Central memory CD8-positive, alpha-beta T cell (primary cell): ENCODE data around the gene TMEM134.

Experiments
- ATAC-seq: fragments of 150-1000 bp; cut with Tn5 transposase; replicated peaks from 2 replicates; pipeline ENCODE4 v1.10.0; 2022; ENCODE audit warnings: mild to moderate bottlenecking, moderate FRiP score, moderate number of reproducible peaks; ENCODE audit not compliant: poor library complexity, severe bottlenecking; ENCODE audit errors: extremely low read depth
- DNase-seq, 2 donors: peaks; one replicate each; pipeline ENCODE4 v3.0.0; 2021; ENCODE audit warnings: low spot score in 2 of 2
- H3K27ac Mint-ChIP-seq: one replicate; pipeline ENCODE4 v1.8.0; 2022; ENCODE audit warnings: low read depth, mild to moderate bottlenecking, moderate library complexity, mixed read lengths
- H3K27me3 Mint-ChIP-seq: one replicate; pipeline ENCODE4 v1.8.0; 2022; ENCODE audit warnings: mixed read lengths
- H3K36me3 Mint-ChIP-seq: one replicate; pipeline ENCODE4 v1.8.0; 2022; ENCODE audit warnings: mild to moderate bottlenecking, moderate library complexity, mixed read lengths; ENCODE audit not compliant: insufficient read depth
- H3K4me1 Mint-ChIP-seq: one replicate; pipeline ENCODE4 v1.8.0; 2022; ENCODE audit warnings: mixed read lengths
- H3K4me3 Mint-ChIP-seq: one replicate; pipeline ENCODE4 v1.8.0; 2022; ENCODE audit warnings: mild to moderate bottlenecking, moderate library complexity, mixed read lengths
- H3K9me3 Mint-ChIP-seq: one replicate; pipeline ENCODE4 v1.8.0; 2022; ENCODE audit warnings: mixed read lengths

The TMEM134 gene

GRCh38 chr11:67440229-67441097 is 28.6 kb downstream of the TMEM134 start:
- DNase-seq (no peak), ATAC-seq (no peak)
- H3K4me3 Mint-ChIP-seq = peak overlapping the region; percentile 96
- peaks cover 44% of the 10 kb centered on the region for H3K36me3 Mint-ChIP-seq
- H3K27ac Mint-ChIP-seq = peak overlapping the region; percentile 97
- no peaks in the 10 kb centered on the region for H3K27me3 Mint-ChIP-seq
- no peaks in the 10 kb centered on the region for H3K9me3 Mint-ChIP-seq
- H3K4me1 Mint-ChIP-seq = peaks cover 57% of the 10 kb centered on the region

- Mint-ChIP-seq H3K4me1 (peaks cover 52% of the 10 kb centered on the region), H3K36me3 (peaks cover 50% of the 10 kb centered on the region), H3K27me3 (no peaks in the 10 kb centered on the region), H3K27ac (peak overlapping the region; percentile 97), H3K9me3 (no peaks in the 10 kb centered on the region), H3K4me3 (peak overlapping the region; percentile 96)
- DNase-seq (no peak), ATAC-seq (no peak)
These were observed 29.5 kb downstream of the TMEM134 start for GRCh38 chr11:67439321-67440228.

GRCh38 chr11:67438158-67438902 is 30.7 kb downstream of the TMEM134 start:
- peaks cover 61% of the 10 kb centered on the region for H3K4me1 Mint-ChIP-seq
- peak overlapping the region; percentile 97 for H3K27ac Mint-ChIP-seq
- ATAC-seq (peak; percentile 37), DNase-seq (peak; percentile 62 to 64)
- H3K27me3 Mint-ChIP-seq = no peaks in the 10 kb centered on the region
- peaks cover 56% of the 10 kb centered on the region for H3K36me3 Mint-ChIP-seq
- no peaks in the 10 kb centered on the region for H3K9me3 Mint-ChIP-seq
- H3K4me3 Mint-ChIP-seq = peak overlapping the region; percentile 96

- ATAC-seq (no peak), DNase-seq (no peak)
- Mint-ChIP-seq H3K4me3 (peak overlapping the region; percentile 96), H3K9me3 (no peaks in the 10 kb centered on the region), H3K36me3 (peaks cover 59% of the 10 kb centered on the region), H3K27me3 (no peaks in the 10 kb centered on the region), H3K27ac (peak overlapping the region; percentile 97), H3K4me1 (peaks cover 66% of the 10 kb centered on the region)
These were observed 31.3 kb downstream of the TMEM134 start for GRCh38 chr11:67437809-67438157.

- Mint-ChIP-seq H3K36me3 (peaks cover 59% of the 10 kb centered on the region), H3K27ac (peak within 1 kb of the TSS; percentile 97), H3K4me1 (peaks cover 72% of the 10 kb centered on the region), H3K9me3 (no peaks in the 10 kb centered on the region), H3K4me3 (peak within 1 kb of the TSS; percentile 96), H3K27me3 (no peaks in the 10 kb centered on the region)
- DNase-seq = peak in 1 of 2 donors; percentile 67
- ATAC-seq = peak; percentile 70
These were observed 31.8 kb downstream of the TMEM134 start, which contains the start of gene PTPRCAP for GRCh38 chr11:67437082-67437808. PTPRCAP (minus strand) TSS chr11:67437682; CDS start chr11:67437619, 63 bp downstream.

GRCh38 chr11:67436459-67437081 is 32.5 kb downstream of the TMEM134 start:
- H3K4me1 Mint-ChIP-seq = peaks cover 74% of the 10 kb centered on the region
- ATAC-seq = peak; percentile 29
- peaks cover 58% of the 10 kb centered on the region for H3K36me3 Mint-ChIP-seq
- H3K4me3 Mint-ChIP-seq = peak overlapping the region; percentile 96
- no peaks in the 10 kb centered on the region for H3K27me3 Mint-ChIP-seq
- peak overlapping the region; percentile 97 for H3K27ac Mint-ChIP-seq
- peak in 1 of 2 donors; percentile 47 for DNase-seq
- H3K9me3 Mint-ChIP-seq = no peaks in the 10 kb centered on the region

GRCh38 chr11:67435727-67436458 is 33.2 kb downstream of the TMEM134 start:
- no peaks in the 10 kb centered on the region for H3K27me3 Mint-ChIP-seq
- no peak for DNase-seq
- peak overlapping the region; percentile 97 for H3K27ac Mint-ChIP-seq
- H3K9me3 Mint-ChIP-seq = no peaks in the 10 kb centered on the region
- no peak for ATAC-seq
- peaks cover 61% of the 10 kb centered on the region for H3K36me3 Mint-ChIP-seq
- H3K4me3 Mint-ChIP-seq = peak overlapping the region; percentile 96
- peaks cover 70% of the 10 kb centered on the region for H3K4me1 Mint-ChIP-seq

GRCh38 chr11:67435031-67435726 is 33.9 kb downstream of the TMEM134 start:
- peak overlapping the region; percentile 97 for H3K27ac Mint-ChIP-seq

GRCh38 chr11:67434395-67434881 is 34.6 kb downstream of the TMEM134 start:
- Mint-ChIP-seq H3K27me3 (no peaks in the 10 kb centered on the region), H3K36me3 (peaks cover 60% of the 10 kb centered on the region), H3K9me3 (no peaks in the 10 kb centered on the region), H3K4me3 (peak overlapping the region; percentile 96), H3K4me1 (peaks cover 55% of the 10 kb centered on the region), H3K27ac (peak overlapping the region; percentile 62)
- ATAC-seq = no peak
- no peak for DNase-seq

More at GRCh38 chr11:67435031-67435726, 33.9 kb downstream of the TMEM134 start:
- Mint-ChIP-seq H3K27me3 (no peaks in the 10 kb centered on the region), H3K9me3 (no peaks in the 10 kb centered on the region), H3K4me1 (peaks cover 62% of the 10 kb centered on the region), H3K4me3 (peak overlapping the region; percentile 96), H3K36me3 (peaks cover 59% of the 10 kb centered on the region)
- no peak for ATAC-seq
- DNase-seq = no peak

GRCh38 chr11:67433536-67434394 is 35.3 kb downstream of the TMEM134 start:
- H3K27me3 Mint-ChIP-seq = no peaks in the 10 kb centered on the region
- peak overlapping the region; percentile 96 for H3K4me3 Mint-ChIP-seq
- peaks cover 57% of the 10 kb centered on the region for H3K36me3 Mint-ChIP-seq
- DNase-seq (no peak), ATAC-seq (no peak)
- H3K4me1 Mint-ChIP-seq = peaks cover 52% of the 10 kb centered on the region
- H3K27ac Mint-ChIP-seq = peak overlapping the region; percentile 62
- no peaks in the 10 kb centered on the region for H3K9me3 Mint-ChIP-seq
